ENCODE results near the gene GNL2.

The GNL2 gene

GRCh38 chr1:37595440-37596181 is at the start of gene GNL2:
TSS of gene GNL2 (minus strand) at chr1:37595937. CDS start at chr1:37595822, 115 bp downstream.
- DNase-seq (ENCODE audit: low read depth), result peak; percentile 93

- DNase-seq (ENCODE audit: low read depth), result no peak
Measured at GRCh38 chr1:37641059-37641458, 45.3 kb upstream of the GNL2 start.

- no peak for DNase-seq (ENCODE audit: low read depth)
Measured at GRCh38 chr1:37636435-37636834, 40.7 kb upstream of the GNL2 start.

- no peak for DNase-seq (ENCODE audit: low read depth)
Measured at GRCh38 chr1:37634992-37635902, 39.5 kb upstream of the GNL2 start.

- DNase-seq (ENCODE audit: low read depth), result no peak
Measured at GRCh38 chr1:37634244-37634991, 38.7 kb upstream of the GNL2 start, which contains the start of gene RSPO1. TSS of gene RSPO1 (minus strand) at chr1:37634892. CDS start at chr1:37629661, 5,231 bp downstream.

- DNase-seq (ENCODE audit: low read depth), result no peak
Measured at GRCh38 chr1:37633938-37634243, 38.2 kb upstream of the GNL2 start.

GRCh38 chr1:37633040-37633937 is 37.6 kb upstream of the GNL2 start:
- no peak for DNase-seq (ENCODE audit: low read depth)

- no peak for DNase-seq (ENCODE audit: low read depth)
Measured at GRCh38 chr1:37631036-37631435, 35.3 kb upstream of the GNL2 start.

GRCh38 chr1:37630426-37631028 is 34.8 kb upstream of the GNL2 start:
- DNase-seq (ENCODE audit: low read depth), result no peak

GRCh38 chr1:37629726-37630425 is 34.1 kb upstream of the GNL2 start:
- DNase-seq (ENCODE audit: low read depth), result no peak

GRCh38 chr1:37629008-37629407 is 33.3 kb upstream of the GNL2 start:
- DNase-seq (ENCODE audit: low read depth), result no peak

GRCh38 chr1:37628026-37628556 is 32.4 kb upstream of the GNL2 start:
- no peak for DNase-seq (ENCODE audit: low read depth)

GRCh38 chr1:37622131-37622530 is 26.4 kb upstream of the GNL2 start:
- DNase-seq (ENCODE audit: low read depth), result no peak

- DNase-seq (ENCODE audit: low read depth), result no peak
Measured at GRCh38 chr1:37621326-37621870, 25.7 kb upstream of the GNL2 start.

- DNase-seq (ENCODE audit: low read depth), result no peak
Measured at GRCh38 chr1:37620707-37621106, 25.0 kb upstream of the GNL2 start.

GRCh38 chr1:37616330-37616729 is 20.6 kb upstream of the GNL2 start:
- DNase-seq (ENCODE audit: low read depth), result no peak

- no peak for DNase-seq (ENCODE audit: low read depth)
Measured at GRCh38 chr1:37614105-37614504, 18.4 kb upstream of the GNL2 start.

- no peak for DNase-seq (ENCODE audit: low read depth)
Measured at GRCh38 chr1:37612186-37612585, 16.4 kb upstream of the GNL2 start.

GRCh38 chr1:37609994-37610393 is 14.3 kb upstream of the GNL2 start:
- no peak for DNase-seq (ENCODE audit: low read depth)

- no peak for DNase-seq (ENCODE audit: low read depth)
Measured at GRCh38 chr1:37609002-37609401, 13.3 kb upstream of the GNL2 start.
